ENCODE results near the gene FANCB.

FANCB gene

DNA sequence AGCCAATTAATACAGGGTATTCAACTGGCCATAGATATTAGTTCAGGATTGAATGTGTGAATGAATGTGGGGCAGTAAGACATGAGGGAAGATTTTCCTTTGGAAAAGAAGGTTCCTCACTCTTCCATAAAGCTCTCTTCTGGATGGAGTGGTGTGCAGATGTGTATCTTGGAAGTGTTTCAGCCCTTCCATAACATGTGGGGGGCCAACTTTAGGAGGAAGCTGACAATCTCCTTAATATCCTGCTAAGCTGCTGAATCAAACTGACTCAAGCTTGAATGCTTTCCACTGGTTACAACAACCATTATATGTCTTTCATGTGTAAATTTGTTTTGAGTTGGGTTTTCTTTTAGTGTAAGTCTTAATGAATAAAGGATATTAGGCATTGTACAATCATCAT is 40.3 kb downstream of the FANCB start:
- DNase-seq (ENCODE audit: low spot score), result no peak

DNA sequence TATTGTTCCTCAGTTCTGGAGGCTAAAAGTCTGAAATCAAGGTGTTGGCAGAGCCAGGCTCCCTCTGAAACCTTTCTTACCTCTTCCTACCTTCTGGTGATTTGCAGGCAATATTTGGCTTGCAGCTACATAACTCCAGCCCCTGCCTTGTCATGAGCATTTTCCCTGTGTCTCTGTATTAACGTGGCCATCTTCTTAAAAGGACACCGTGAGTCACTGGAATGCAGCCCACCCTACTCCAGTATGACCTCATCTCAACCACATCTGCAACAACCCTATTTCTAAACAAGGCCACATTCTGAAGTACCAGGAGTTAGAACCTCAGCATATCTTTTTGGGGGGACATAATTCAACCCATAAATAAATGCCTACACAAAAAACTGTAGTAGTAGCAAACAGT is 40.7 kb downstream of the FANCB start:
- no peak for DNase-seq (ENCODE audit: low spot score)

DNA sequence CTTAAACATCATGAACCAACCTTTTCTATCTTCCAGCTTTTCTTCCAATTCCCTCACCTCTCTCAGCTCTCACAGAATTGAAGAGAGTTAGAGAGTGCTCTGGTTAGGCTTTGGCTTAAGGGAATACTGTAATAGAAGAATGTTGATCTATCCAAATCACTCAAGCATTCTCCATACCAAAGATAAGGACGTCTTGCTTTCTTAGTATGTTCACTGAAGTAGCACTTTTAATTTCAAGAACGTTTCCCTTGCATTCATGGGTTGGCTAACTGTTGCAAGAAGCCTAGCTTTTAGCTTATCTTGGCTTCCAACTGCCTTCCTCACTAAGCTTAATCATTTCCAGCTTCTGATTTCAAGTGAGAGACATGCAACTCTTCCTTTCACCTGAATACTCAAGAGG is 43.2 kb downstream of the FANCB start:
- DNase-seq (ENCODE audit: low spot score), result no peak

DNA sequence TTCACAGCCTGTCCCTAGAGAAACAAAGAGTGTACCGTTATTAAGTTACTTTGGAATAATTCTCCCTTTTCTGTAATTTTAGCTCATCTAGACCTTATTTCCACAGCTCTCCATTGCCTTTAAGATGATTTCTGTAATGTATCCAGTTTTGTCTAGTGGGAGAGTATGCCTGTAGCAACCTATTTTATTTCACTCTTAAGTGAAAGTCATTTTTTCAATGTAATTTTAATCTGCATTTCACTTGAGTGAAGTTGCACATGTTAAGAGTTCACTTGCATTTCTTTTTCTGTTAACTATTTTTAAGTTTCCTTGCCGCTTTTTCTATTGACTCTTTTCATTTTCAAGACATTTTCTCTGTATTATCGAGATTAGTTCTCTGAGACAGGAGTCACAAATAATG is 46.5 kb downstream of the FANCB start:
- no peak for DNase-seq (ENCODE audit: low spot score)

GRCh38 chrX:14825851-14826250 is 47.0 kb downstream of the FANCB start:
- no peak for DNase-seq (ENCODE audit: low spot score)

- no peak for DNase-seq (ENCODE audit: low spot score)
Measured at GRCh38 chrX:14819769-14820168, 53.1 kb downstream of the FANCB start.

- DNase-seq (ENCODE audit: low spot score), result no peak
Measured at GRCh38 chrX:14817571-14817970, 55.3 kb downstream of the FANCB start.

DNA sequence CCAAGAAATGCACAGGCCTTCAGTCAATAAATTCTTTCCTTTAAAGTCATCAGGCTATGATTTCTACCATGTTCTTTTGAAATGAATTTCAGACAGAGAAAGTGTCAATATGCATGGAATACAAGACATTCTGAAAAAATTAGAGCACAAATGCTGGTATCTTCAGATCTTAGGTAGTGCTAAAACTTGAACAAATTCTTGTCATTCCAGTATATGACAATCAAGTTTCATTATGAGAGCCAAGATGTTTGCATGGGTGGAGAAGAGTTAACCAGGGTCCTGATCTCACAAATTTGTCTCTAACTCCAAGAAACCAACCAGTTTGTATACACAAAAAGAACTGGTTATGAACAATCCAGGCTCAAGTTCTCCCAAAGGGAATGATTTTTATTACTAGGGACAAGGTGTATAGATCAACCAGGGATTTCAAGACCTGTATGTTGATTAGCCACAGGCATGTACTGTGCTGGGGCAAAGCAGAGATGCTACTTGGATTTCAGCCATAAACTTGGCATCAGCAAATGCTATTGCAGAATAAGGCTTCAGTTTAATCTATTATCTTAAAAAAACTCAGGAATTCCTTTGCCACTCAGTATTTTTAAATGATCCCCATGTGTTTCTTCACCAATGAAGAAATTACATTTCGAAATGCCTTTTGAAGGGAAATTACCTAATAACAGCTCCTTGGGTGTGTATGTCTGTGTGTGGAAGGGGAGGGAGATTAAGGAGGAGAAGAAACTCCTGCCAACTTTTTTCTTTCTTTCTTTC is 69.7 kb downstream of the FANCB start:
- no peak for DNase-seq (ENCODE audit: low spot score)

DNA sequence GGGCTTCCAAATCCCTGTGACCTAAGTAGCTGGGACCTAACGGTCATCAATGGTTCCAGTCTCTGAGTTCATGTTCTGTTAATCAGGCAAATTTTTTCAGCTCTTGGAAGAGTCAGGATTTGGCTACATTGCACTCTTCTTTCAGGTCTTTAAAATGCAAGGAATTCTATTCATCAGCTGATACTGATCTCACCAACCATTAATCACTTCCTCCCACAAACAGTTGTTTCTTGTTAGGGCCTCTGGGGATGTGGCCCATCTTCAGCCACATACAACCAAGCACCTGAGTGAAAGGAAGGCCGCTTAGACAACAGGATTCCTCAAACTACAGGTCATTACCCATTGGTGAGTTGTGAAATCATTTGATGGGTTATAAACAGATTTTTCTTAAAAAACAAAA is 71.7 kb downstream of the FANCB start:
- DNase-seq (ENCODE audit: low spot score), result no peak

GRCh38 chrX:14798805-14799397 is 74.0 kb downstream of the FANCB start:
- DNase-seq (ENCODE audit: low spot score), result no peak
